Upper lobe of left lung (tissue), 4 donors: ENCODE results near the gene ZFYVE16.

Experiments used
- EP300 ChIP-seq, 4 donors: sonication (generic); formaldehyde crosslinking; IDR thresholded peaks; one replicate each; pipeline ENCODE4 v1.5.1; 2017; ENCODE audit warnings: antibody characterized with exemption in 4 of 4, control low read depth in 2 of 4
- POLR2A ChIP-seq, 4 donors: fragments of 450-650 bp; IDR thresholded peaks; one replicate each; pipeline ENCODE4 v1.5.1; 2016 to 2017; ENCODE audit warnings: antibody characterized with exemption in 4 of 4, mild to moderate bottlenecking in 2 of 4
- POLR2AphosphoS5 ChIP-seq, 2 donors: sonication (generic); formaldehyde crosslinking; IDR thresholded peaks; one replicate each; pipeline ENCODE4 v1.5.1; 2017; ENCODE audit warnings: antibody characterized with exemption in 2 of 2
- TF ChIP-seq, protein P1 (sequence below), 6 experiments: fragments of 450-650 bp in 4 of 6; fragments of 200-600 bp in 2 of 6; sonication (generic) in 2 of 6; IDR thresholded peaks; one replicate each; pipeline ENCODE4 v1.5.1; 2016 to 2019; ENCODE audit warnings: antibody characterized with exemption in 6 of 6

DNA sequence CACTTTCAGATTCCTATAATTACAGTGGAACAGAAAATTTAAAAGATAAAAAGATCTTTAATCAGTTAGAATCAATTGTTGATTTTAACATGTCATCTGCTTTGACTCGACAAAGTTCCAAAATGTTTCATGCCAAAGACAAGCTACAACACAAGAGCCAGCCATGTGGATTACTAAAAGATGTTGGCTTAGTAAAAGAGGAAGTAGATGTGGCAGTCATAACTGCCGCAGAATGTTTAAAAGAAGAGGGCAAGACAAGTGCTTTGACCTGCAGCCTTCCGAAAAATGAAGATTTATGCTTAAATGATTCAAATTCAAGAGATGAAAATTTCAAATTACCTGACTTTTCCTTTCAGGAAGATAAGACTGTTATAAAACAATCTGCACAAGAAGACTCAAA is 29.5 kb downstream of the ZFYVE16 start:
- TF ChIP-seq POLR2A (IDR thresholded peaks at IDR 0.05): no peak
- TF ChIP-seq EP300 (IDR thresholded peaks at IDR 0.05): no peak
- TF ChIP-seq, protein P1, sequence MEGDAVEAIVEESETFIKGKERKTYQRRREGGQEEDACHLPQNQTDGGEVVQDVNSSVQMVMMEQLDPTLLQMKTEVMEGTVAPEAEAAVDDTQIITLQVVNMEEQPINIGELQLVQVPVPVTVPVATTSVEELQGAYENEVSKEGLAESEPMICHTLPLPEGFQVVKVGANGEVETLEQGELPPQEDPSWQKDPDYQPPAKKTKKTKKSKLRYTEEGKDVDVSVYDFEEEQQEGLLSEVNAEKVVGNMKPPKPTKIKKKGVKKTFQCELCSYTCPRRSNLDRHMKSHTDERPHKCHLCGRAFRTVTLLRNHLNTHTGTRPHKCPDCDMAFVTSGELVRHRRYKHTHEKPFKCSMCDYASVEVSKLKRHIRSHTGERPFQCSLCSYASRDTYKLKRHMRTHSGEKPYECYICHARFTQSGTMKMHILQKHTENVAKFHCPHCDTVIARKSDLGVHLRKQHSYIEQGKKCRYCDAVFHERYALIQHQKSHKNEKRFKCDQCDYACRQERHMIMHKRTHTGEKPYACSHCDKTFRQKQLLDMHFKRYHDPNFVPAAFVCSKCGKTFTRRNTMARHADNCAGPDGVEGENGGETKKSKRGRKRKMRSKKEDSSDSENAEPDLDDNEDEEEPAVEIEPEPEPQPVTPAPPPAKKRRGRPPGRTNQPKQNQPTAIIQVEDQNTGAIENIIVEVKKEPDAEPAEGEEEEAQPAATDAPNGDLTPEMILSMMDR (IDR thresholded peaks at IDR 0.05): no peak
- no peak for TF ChIP-seq POLR2AphosphoS5 (IDR thresholded peaks at IDR 0.05)
